ENCODE measurements around the gene SVEP1.

The SVEP1 gene

DNA sequence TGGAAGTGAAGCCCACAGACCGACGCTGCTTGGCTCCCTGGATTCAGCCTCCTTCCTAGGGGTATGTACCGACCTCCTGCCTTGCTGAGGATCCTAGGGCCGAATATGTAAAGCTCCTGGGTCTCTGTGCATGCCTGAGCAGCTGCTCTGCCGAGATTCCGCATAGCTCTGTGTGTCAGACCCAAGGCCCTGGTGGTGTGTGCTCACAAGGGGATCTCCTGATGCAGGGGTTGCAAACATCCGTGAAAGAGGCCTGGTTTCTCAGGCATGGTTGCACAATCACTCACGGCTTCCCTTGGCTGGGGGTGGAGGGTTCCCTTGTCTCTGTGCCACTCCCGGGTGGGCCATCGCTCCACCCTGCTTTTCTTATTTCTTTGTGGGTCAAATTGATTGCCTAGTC lies 19.9 kb upstream of the SVEP1 start:
- TF ChIP-seq, protein P1, sequence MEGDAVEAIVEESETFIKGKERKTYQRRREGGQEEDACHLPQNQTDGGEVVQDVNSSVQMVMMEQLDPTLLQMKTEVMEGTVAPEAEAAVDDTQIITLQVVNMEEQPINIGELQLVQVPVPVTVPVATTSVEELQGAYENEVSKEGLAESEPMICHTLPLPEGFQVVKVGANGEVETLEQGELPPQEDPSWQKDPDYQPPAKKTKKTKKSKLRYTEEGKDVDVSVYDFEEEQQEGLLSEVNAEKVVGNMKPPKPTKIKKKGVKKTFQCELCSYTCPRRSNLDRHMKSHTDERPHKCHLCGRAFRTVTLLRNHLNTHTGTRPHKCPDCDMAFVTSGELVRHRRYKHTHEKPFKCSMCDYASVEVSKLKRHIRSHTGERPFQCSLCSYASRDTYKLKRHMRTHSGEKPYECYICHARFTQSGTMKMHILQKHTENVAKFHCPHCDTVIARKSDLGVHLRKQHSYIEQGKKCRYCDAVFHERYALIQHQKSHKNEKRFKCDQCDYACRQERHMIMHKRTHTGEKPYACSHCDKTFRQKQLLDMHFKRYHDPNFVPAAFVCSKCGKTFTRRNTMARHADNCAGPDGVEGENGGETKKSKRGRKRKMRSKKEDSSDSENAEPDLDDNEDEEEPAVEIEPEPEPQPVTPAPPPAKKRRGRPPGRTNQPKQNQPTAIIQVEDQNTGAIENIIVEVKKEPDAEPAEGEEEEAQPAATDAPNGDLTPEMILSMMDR (IDR thresholded peaks at IDR 0.05; ENCODE audit: control extremely low read depth, extremely low read depth, low read depth, missing control alignments), result no peak
- ChIA-PET CTCF (interaction anchor here (1.4 kb wide), 1 partner anchor 10 kb away, joined by 3 read pairs; no protein-coding TSS in a partner anchor), POLR2A (no interaction called here)
- DNase-seq (ENCODE audit: extremely low spot score), result no peak

DNA sequence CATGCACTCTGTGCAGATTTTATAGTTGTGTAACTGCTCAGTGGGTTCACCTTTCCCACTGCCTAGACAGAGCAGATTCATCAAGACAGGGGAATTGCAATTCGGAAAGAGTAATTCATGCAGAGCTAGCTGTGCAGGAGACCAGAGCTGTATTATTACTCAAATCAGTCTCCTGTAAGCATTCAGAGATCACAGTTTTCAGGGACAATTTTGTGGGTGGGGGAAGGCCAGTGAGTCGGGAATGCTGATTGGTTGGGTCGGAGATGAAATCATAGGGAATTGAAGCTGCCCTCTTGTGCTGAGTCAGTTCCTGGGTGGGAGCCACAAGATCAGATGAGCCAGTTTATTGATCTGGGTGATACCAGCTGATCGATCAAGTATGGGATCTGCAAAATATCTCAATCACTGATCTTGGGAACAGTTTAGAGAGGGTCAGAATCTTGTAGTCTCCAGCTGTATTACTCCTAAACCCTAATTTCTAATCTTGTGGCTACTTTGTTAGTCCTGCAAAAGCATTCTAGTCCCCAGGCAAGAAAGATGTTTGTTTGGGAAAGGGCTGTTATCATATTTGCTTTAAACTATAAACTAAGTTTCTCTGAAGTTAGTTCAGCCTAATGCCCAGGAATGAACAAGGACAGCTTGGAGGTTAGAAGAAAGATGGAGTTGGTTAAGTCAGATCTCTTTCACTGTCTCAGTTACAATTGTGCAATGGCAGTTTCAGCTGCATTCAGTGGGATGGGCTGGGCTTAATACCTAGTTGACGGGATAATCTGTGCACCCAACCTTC lies 12.7 kb upstream of the SVEP1 start:
- no peak for DNase-seq (ENCODE audit: extremely low spot score)
- TF ChIP-seq, protein P1 (IDR thresholded peaks at IDR 0.05; ENCODE audit: control extremely low read depth, extremely low read depth, low read depth, missing control alignments), result no peak
- ChIA-PET POLR2A (no interaction called here), CTCF (no interaction called here)

DNA sequence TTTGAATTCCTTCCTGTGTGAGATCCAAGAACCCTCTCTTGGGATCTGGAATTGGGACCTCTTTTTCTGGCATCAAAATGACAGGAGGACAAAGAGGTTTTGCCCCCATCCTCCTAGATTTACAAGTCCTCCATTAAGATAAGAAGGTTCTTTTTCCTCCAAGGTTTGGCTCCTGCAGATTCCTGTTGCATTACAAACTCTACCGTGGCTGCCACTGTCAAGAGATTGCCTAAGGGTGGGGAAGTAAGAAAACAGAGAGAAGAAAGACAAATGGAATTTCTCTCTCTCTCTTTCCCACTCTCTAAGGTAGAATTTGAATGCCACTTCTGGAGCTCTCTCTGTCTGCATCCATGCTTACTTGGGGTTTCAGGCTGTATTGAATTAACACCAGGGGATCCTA lies 12.0 kb upstream of the SVEP1 start:
- CTCF ChIA-PET, result no interaction called here

DNA sequence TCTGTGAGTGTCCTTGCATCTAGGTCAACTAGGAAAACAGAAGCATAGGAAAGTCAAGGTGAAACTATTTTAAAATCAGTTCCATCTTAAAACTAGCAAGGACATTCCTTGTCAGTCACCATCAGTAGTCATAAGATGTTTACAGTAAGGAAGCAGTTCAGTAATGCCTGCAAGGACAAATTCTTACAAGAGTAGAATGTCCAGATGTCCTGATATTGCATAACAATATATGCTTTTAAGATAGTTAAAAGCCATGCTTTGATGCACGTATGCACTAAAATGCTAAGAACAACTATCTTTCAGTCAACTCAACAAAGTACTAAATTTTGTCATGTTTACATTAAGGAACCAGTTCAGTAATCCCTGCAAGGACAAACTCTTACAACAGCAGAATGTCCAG lies 11.3 kb upstream of the SVEP1 start:
- no peak for DNase-seq (ENCODE audit: extremely low spot score)
- TF ChIP-seq, protein P1 (IDR thresholded peaks at IDR 0.05; ENCODE audit: control extremely low read depth, extremely low read depth, low read depth, missing control alignments), result no peak
- POLR2A ChIA-PET, result no interaction called here
- CTCF ChIA-PET, result no interaction called here

More for the DNA sequence above, 12.0 kb upstream of the SVEP1 start:
- POLR2A ChIA-PET, result no interaction called here
- TF ChIP-seq, protein P1 (IDR thresholded peaks at IDR 0.05; ENCODE audit: control extremely low read depth, extremely low read depth, low read depth, missing control alignments), result no peak
- DNase-seq (ENCODE audit: extremely low spot score), result no peak

DNA sequence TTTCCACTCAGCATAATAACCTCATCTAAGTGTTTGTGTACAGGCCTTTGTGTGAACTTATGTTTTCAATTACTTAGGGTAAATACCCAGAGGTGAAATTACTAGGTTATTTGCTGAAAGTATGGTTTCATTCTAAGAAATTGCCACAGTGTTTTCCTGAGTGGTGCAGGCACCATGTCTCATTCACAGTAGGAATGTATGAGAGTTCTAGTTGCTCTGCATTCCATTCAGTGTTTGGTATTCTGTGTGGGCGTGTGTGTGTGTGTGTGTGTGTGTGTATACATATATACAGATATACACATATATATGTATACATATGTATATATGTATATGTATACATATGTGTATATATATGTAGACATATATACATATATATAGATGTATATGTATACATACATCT lies 8.8 kb upstream of the SVEP1 start:
- no peak for DNase-seq (ENCODE audit: extremely low spot score)
- POLR2A ChIA-PET, result no interaction called here
- CTCF ChIA-PET, result no interaction called here
- TF ChIP-seq, protein P1 (IDR thresholded peaks at IDR 0.05; ENCODE audit: control extremely low read depth, extremely low read depth, low read depth, missing control alignments), result no peak

DNA sequence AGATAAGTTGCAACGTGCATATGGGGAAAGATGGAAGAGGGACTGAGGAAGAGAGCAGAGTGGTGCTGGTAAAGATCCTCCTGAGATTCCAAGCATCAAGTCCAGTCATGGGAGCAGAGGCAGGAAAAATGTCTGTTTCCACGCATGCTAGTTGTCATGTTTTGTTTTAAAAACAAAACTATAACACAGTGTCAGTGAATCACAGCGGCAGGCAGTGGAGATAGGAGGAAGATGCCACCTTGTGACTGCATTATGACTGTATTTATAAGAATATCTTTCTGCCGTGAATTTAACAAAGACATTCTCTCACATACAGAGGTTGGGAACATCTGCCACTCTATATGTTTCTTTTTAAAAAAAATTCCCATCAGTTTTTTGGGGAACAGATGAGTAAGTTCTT lies 3.7 kb upstream of the SVEP1 start:
- CTCF ChIA-PET, result no interaction called here
- POLR2A ChIA-PET, result no interaction called here
- TF ChIP-seq, protein P1 (IDR thresholded peaks at IDR 0.05; ENCODE audit: control extremely low read depth, extremely low read depth, low read depth, missing control alignments), result no peak
- no peak for DNase-seq (ENCODE audit: extremely low spot score)
